Measurements from ENCODE around the gene BAZ1A.
"Not testable (repeated sequence)": the region's sequence is repeated elsewhere in the genome, so short reads cannot be mapped to it uniquely, and the experiment has no call there.

Gene BAZ1A

DNA sequence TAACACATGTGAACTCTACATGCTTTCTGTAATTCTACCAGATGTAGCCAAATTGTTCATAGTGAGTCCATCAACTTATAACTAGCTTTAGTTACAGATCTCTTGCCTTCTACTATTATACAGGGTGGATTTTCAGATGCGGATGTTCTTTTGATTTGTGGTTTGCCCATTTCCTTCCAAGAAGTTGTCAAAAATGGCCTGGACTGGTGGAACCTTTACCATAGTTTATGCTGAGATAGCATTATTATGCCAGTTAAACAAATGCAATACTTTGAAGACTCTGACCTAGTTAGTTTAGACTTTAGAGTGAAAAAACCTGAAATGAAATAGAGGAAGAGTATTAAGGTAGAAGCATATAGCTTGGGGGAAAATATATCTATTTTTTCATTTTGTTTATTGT is 133.3 kb downstream of the BAZ1A start:
- Histone ChIP-seq H3K27ac (ENCODE audit: low read length) (no peak overlapping the region), H3K9me3 (ENCODE audit: insufficient read depth, low read depth, low read length) (no peaks in the 10 kb centered on the region), H3K4me1 (ENCODE audit: insufficient read depth, low read length) (no peaks in the 10 kb centered on the region), H3K4me3 (ENCODE audit: low read length) (no peak overlapping the region), H3K36me3 (ENCODE audit: insufficient read depth, low read depth, low read length) (no peaks in the 10 kb centered on the region), H3K9ac (ENCODE audit: low read depth, low read length) (no peak overlapping the region), H3K27me3 (ENCODE audit: insufficient read depth, low read length) (no peaks in the 10 kb centered on the region)

GRCh38 chr14:34740139-34740538 is 135.0 kb downstream of the BAZ1A start:
- H3K27ac ChIP-seq (ENCODE audit: low read length); H3K36me3 ChIP-seq (ENCODE audit: insufficient read depth, low read depth, low read length); H3K9me3 ChIP-seq (ENCODE audit: insufficient read depth, low read depth, low read length); H3K4me1 ChIP-seq (ENCODE audit: insufficient read depth, low read length); H3K9ac ChIP-seq (ENCODE audit: low read depth, low read length); H3K27me3 ChIP-seq (ENCODE audit: insufficient read depth, low read length); H3K4me3 ChIP-seq (ENCODE audit: low read length): not testable (repeated sequence)

DNA sequence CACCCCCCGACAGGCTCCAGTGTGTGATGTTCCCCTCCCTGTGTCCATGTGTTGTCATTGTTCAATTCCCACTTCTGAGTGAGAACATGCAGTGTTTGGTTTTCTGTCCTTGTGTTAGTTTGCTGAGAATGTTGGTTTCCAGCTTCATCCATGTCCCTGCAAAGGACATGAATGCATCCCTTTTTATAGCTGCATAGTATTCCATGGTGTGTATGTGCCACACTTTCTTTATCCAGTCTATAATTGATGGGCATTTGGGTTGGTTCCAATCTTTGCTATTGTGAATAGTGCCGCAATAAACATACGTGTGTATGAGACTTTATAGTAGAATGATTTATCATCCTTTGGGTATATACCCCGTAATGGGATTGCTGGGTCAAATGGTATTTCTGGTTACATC is 138.1 kb downstream of the BAZ1A start:
- not testable (repeated sequence) for H3K27ac ChIP-seq (ENCODE audit: low read length); H3K4me3 ChIP-seq (ENCODE audit: low read length); H3K9me3 ChIP-seq (ENCODE audit: insufficient read depth, low read depth, low read length)

GRCh38 chr14:34733245-34733644 is 141.9 kb downstream of the BAZ1A start:
- no peak overlapping the region for H3K27ac ChIP-seq (ENCODE audit: low read length)
- H3K9me3 ChIP-seq (ENCODE audit: insufficient read depth, low read depth, low read length), result no peaks in the 10 kb centered on the region
- no peaks in the 10 kb centered on the region for H3K36me3 ChIP-seq (ENCODE audit: insufficient read depth, low read depth, low read length)
- no peak overlapping the region for H3K9ac ChIP-seq (ENCODE audit: low read depth, low read length)
- no peaks in the 10 kb centered on the region for H3K27me3 ChIP-seq (ENCODE audit: insufficient read depth, low read length)
- no peak overlapping the region for H3K4me3 ChIP-seq (ENCODE audit: low read length)
- H3K4me1 ChIP-seq (ENCODE audit: insufficient read depth, low read length), result no peaks in the 10 kb centered on the region

More for the DNA sequence above, 138.1 kb downstream of the BAZ1A start:
- not testable (repeated sequence) for H3K36me3 ChIP-seq (ENCODE audit: insufficient read depth, low read depth, low read length); H3K4me1 ChIP-seq (ENCODE audit: insufficient read depth, low read length); H3K9ac ChIP-seq (ENCODE audit: low read depth, low read length); H3K27me3 ChIP-seq (ENCODE audit: insufficient read depth, low read length)

DNA sequence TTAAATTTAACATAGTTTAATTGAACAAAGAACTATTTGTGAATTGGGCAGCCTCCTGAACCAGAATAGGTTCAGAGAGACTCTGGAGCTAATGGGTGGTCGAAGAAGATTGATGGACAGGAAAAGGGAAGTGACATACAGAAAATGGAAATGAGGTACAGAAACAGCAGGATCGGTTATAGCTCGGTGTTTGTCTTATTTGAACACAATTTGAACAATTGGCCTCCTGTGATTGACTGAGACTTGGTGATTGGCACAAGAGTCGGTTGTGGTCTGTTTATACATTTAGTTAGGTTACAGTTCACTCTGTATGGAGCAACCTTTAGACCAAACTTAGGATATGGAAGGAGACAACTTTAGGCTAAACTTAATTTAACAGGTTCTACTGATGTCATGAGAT is 142.4 kb downstream of the BAZ1A start:
- Histone ChIP-seq H3K27ac (ENCODE audit: low read length) (no peak overlapping the region), H3K9me3 (ENCODE audit: insufficient read depth, low read depth, low read length) (no peaks in the 10 kb centered on the region), H3K27me3 (ENCODE audit: insufficient read depth, low read length) (no peaks in the 10 kb centered on the region), H3K36me3 (ENCODE audit: insufficient read depth, low read depth, low read length) (no peaks in the 10 kb centered on the region), H3K4me1 (ENCODE audit: insufficient read depth, low read length) (no peaks in the 10 kb centered on the region), H3K9ac (ENCODE audit: low read depth, low read length) (no peak overlapping the region), H3K4me3 (ENCODE audit: low read length) (no peak overlapping the region)

GRCh38 chr14:34723867-34724266 is 151.3 kb downstream of the BAZ1A start:
- no peaks in the 10 kb centered on the region for H3K27me3 ChIP-seq (ENCODE audit: insufficient read depth, low read length)
- no peaks in the 10 kb centered on the region for H3K9me3 ChIP-seq (ENCODE audit: insufficient read depth, low read depth, low read length)
- H3K36me3 ChIP-seq (ENCODE audit: insufficient read depth, low read depth, low read length), result no peaks in the 10 kb centered on the region
- no peak overlapping the region for H3K9ac ChIP-seq (ENCODE audit: low read depth, low read length)
- H3K4me1 ChIP-seq (ENCODE audit: insufficient read depth, low read length), result no peaks in the 10 kb centered on the region
- H3K27ac ChIP-seq (ENCODE audit: low read length), result no peak overlapping the region
- H3K4me3 ChIP-seq (ENCODE audit: low read length), result no peak overlapping the region

GRCh38 chr14:34722723-34723545 is 152.2 kb downstream of the BAZ1A start:
- no peak overlapping the region for H3K4me3 ChIP-seq (ENCODE audit: low read length)
- no peaks in the 10 kb centered on the region for H3K9me3 ChIP-seq (ENCODE audit: insufficient read depth, low read depth, low read length)
- no peaks in the 10 kb centered on the region for H3K4me1 ChIP-seq (ENCODE audit: insufficient read depth, low read length)
- no peaks in the 10 kb centered on the region for H3K27me3 ChIP-seq (ENCODE audit: insufficient read depth, low read length)
- H3K9ac ChIP-seq (ENCODE audit: low read depth, low read length), result no peak overlapping the region
- H3K27ac ChIP-seq (ENCODE audit: low read length), result no peak overlapping the region
- no peaks in the 10 kb centered on the region for H3K36me3 ChIP-seq (ENCODE audit: insufficient read depth, low read depth, low read length)

DNA sequence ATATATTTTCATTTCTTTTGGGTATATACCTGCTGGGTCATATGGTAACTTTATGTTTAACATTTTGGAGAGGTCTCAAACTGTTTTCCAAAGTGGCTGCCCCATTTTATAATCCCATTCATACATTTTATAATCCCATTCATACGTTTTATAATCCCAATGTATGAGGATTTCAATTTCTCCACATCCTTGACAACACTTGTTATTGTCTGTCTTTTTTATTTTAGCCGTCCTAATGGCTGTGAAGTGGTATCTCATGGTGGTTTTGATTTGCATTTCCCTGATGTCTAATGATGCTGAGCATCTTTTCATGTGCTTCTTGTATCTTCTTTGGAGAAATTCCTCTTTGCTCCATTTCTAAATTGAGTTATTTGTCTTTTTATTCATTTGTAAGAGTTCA is 154.0 kb downstream of the BAZ1A start:
- peaks cover 1% of the 10 kb centered on the region; the same call in 1 of the 2 replicates for H3K27me3 ChIP-seq (ENCODE audit: insufficient read depth, low read length)
- H3K4me3 ChIP-seq (ENCODE audit: low read length), result no peak overlapping the region
- no peak overlapping the region for H3K27ac ChIP-seq (ENCODE audit: low read length)
- H3K4me1 ChIP-seq (ENCODE audit: insufficient read depth, low read length), result no peaks in the 10 kb centered on the region
- no peaks in the 10 kb centered on the region for H3K9me3 ChIP-seq (ENCODE audit: insufficient read depth, low read depth, low read length)
- H3K36me3 ChIP-seq (ENCODE audit: insufficient read depth, low read depth, low read length), result no peaks in the 10 kb centered on the region
- no peak overlapping the region for H3K9ac ChIP-seq (ENCODE audit: low read depth, low read length)

GRCh38 chr14:34718750-34719304 is 156.3 kb downstream of the BAZ1A start:
- Histone ChIP-seq H3K4me3 (ENCODE audit: low read length) (no peak overlapping the region), H3K27ac (ENCODE audit: low read length) (no peak overlapping the region), H3K9me3 (ENCODE audit: insufficient read depth, low read depth, low read length) (no peaks in the 10 kb centered on the region), H3K27me3 (ENCODE audit: insufficient read depth, low read length) (peaks cover 15% of the 10 kb centered on the region), H3K9ac (ENCODE audit: low read depth, low read length) (no peak overlapping the region), H3K4me1 (ENCODE audit: insufficient read depth, low read length) (no peaks in the 10 kb centered on the region), H3K36me3 (ENCODE audit: insufficient read depth, low read depth, low read length) (no peaks in the 10 kb centered on the region)

- peaks cover 5% of the 10 kb centered on the region; the same call in 1 of the 2 replicates for H3K4me1 ChIP-seq (ENCODE audit: insufficient read depth, low read length)
- H3K27ac ChIP-seq (ENCODE audit: low read length), result no peak overlapping the region
- peaks cover 18% of the 10 kb centered on the region for H3K36me3 ChIP-seq (ENCODE audit: insufficient read depth, low read depth, low read length)
- peak overlapping the region; percentile 100 for H3K4me3 ChIP-seq (ENCODE audit: low read length)
- H3K9me3 ChIP-seq (ENCODE audit: insufficient read depth, low read depth, low read length), result no peaks in the 10 kb centered on the region
- H3K9ac ChIP-seq (ENCODE audit: low read depth, low read length), result peak overlapping the region; percentile 99; the same call in 1 of the 2 replicates
- H3K27me3 ChIP-seq (ENCODE audit: insufficient read depth, low read length), result peaks cover 15% of the 10 kb centered on the region
Measured at GRCh38 chr14:34715127-34715863, 159.9 kb downstream of the BAZ1A start.

DNA sequence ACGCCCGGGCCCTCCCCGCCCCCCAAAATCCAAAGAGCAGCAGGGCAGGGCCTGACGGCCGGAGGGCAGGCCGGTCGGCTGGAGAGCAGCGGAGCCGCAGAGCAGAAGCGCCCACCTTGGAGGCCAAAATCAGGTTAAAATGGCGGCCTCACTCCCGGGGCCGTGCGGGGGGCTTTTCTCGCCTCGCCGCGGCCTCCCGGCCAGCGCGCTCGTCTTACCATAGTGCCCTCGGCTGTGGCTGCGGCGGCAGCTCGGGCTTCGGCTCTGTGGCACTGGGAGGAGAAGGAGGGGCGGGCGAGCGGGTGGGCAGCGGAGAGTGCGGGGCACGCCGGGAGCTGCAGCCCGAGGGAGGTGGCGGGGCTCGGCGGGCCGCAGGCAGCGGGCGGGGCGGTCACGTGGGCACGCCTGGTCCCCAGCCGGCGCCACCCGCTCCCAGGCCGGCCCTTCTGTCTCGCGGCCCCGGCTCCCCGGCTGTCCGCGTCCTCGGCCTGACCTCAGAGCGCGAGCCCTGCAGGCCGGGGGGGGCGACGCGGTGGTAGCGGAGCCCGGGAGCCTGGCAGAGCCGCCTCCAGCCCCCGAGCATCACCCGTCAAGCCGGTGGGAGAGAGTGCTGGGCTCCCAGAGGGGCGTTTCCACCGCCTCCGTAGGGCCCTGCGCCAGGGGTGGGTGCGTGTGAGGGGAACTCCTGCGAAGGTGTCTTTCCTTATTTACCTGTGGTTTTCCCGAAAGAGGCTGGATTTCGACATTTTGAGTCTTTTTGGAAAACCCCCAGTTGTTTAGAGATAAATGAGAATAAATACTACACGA is 160.6 kb downstream of the BAZ1A start, which contains the start of gene CFL2:
Gene CFL2, minus strand, starts transcription at position 274 of the 807 bp plus-strand sequence. Its CDS starts 53 bp downstream, at position 221.
- H3K9ac ChIP-seq (ENCODE audit: low read depth, low read length), result peak within 1 kb of the TSS; percentile 99
- peaks cover 18% of the 10 kb centered on the region for H3K36me3 ChIP-seq (ENCODE audit: insufficient read depth, low read depth, low read length)
- peaks cover 15% of the 10 kb centered on the region for H3K27me3 ChIP-seq (ENCODE audit: insufficient read depth, low read length)
- no peak within 1 kb of the TSS for H3K27ac ChIP-seq (ENCODE audit: low read length)
- no peaks in the 10 kb centered on the region for H3K9me3 ChIP-seq (ENCODE audit: insufficient read depth, low read depth, low read length)
- H3K4me1 ChIP-seq (ENCODE audit: insufficient read depth, low read length), result peaks cover 5% of the 10 kb centered on the region; the same call in 1 of the 2 replicates
- peak within 1 kb of the TSS; percentile 100 for H3K4me3 ChIP-seq (ENCODE audit: low read length)
